K562 (cell line): ENCODE data around the gene EEF2K. TPM values are rescaled to one million over a fixed set of nuclear protein-coding genes. Genes with fewer than 3 reads are reported as not detected.

Experiments used
- ZBTB17 ChIP-seq: fragments of 450-650 bp; formaldehyde crosslinking; IDR thresholded peaks from 2 replicates; pipeline ENCODE4 v1.4.0; 2020; ENCODE audit warnings: mild to moderate bottlenecking
- ZKSCAN1 ChIP-seq: fragments of 150-350 bp; IDR thresholded peaks from 2 replicates; pipeline ENCODE4 v1.6.1; 2016; ENCODE audit warnings: low read depth, low read length
- ZNF589 ChIP-seq: fragments of 200-800 bp; sonication (Bioruptor generic); IDR thresholded peaks from 2 replicates; pipeline ENCODE4 v1.6.1; 2016; ENCODE audit warnings: low read depth, missing genetic modification characterization, missing compliant biosample characterization
- ZNF764 ChIP-seq: fragments of 250-450 bp; sonication (Bioruptor Pico); IDR thresholded peaks from 2 replicates; pipeline ENCODE4 v1.4.0; 2020; ENCODE audit warnings: low read depth, mild to moderate bottlenecking, moderate library complexity
- polyA plus RNA-seq, 8 experiments: library from polyadenylated mRNA; depleted of rRNA in 4 of 8; stranded (reverse) in 5 of 8; unstranded in 3 of 8; fragments of >200 nt; fragmentation: Nextera tagmentation in 2 of 8; fragmentation: Illumina TruSeq in 1 of 8; extraction: Ambion mirVana in 2 of 8; extraction: Trizol in 1 of 8; gene quantifications; 2 replicates each; pipeline versions ENCODE4 v1.2.1 to v1.2.3, GENCODE V29; 2011 to 2014; ENCODE audit warnings: inconsistent platforms in 1 of 8, missing spikeins in 1 of 8
- total RNA-seq, 7 experiments: library from RNA; depleted of rRNA in 6 of 7; stranded (reverse); fragments of >200 nt in 6 of 7; fragmentation: Illumina TruSeq in 2 of 7; extraction: Trizol in 2 of 7; gene quantifications; 2 replicates each; pipeline versions ENCODE4 v1.2.1 to v1.2.3, GENCODE V29; 2011 to 2021; ENCODE audit warnings: low replicate concordance in 1 of 7
- TF ChIP-seq, protein P1 (sequence below): fragments of 450-650 bp; IDR thresholded peaks from 2 replicates; pipeline ENCODE4 v1.6.1; 2018; ENCODE audit not compliant: partially characterized antibody
- TF ChIP-seq, protein P2 (sequence below): fragments of 250-450 bp; sonication (Bioruptor Pico); IDR thresholded peaks from 2 replicates; pipeline ENCODE4 v1.8.0; 2022; ENCODE audit warnings: inconsistent platforms
- TF ChIP-seq, protein P3 (sequence below): fragments of 450-650 bp; IDR thresholded peaks from 2 replicates; pipeline ENCODE4 v1.6.1; 2016; ENCODE audit warnings: low read depth
- TF ChIP-seq, protein P4 (sequence below): fragments of 250-450 bp; sonication (Bioruptor Pico); IDR thresholded peaks from 2 replicates; pipeline ENCODE4 v1.5.0; 2021

EEF2K gene
- total and polyA plus RNA-seq, 9 of the 15 experiments (the other 6 are each of a cell fraction or from before 2014, with no cell fraction given), result 3.0 to 35.2 (median 12.2) TPM

DNA sequence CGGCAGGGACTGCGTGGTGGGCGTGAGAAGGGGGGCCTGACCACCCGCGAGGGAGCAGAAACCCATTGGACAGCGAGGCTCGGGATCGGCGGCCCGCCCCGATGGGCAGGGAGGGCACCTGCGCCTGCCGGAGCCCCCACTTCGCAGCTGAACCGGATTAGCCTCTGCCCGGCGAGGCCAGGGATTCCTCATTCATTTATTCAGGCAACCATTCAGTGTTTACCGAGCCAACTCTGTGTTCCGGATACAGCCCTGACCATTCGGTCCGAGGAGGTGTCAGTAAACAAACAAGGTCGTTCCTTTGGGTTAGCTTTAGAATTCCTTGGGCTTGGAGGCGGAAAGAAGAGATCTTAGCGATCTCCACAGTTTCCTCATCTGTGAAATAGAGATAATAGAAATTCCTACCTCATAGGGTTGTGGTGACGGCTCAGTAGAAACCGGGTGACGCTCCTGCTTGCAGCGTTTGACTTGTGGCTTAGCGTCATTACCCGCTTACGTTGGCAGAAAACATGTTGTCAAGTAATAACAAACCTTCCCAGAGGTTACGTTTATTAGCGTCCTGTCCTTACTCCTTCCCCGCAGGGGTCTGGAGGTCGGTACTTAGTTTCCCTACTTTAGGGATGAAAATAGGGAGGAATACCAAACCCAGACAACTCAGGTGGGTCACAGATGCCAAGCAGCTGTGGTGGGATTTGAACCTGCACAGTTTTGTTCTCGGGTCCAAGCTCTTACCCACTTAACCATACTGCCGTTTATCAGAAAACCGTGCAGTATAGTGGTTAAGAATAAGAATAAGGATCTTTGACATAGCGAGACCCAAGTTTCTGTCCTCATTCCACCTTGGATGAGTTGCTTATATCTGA, 92.0 kb downstream of the EEF2K start (continued):
- TF ChIP-seq, protein P1, sequence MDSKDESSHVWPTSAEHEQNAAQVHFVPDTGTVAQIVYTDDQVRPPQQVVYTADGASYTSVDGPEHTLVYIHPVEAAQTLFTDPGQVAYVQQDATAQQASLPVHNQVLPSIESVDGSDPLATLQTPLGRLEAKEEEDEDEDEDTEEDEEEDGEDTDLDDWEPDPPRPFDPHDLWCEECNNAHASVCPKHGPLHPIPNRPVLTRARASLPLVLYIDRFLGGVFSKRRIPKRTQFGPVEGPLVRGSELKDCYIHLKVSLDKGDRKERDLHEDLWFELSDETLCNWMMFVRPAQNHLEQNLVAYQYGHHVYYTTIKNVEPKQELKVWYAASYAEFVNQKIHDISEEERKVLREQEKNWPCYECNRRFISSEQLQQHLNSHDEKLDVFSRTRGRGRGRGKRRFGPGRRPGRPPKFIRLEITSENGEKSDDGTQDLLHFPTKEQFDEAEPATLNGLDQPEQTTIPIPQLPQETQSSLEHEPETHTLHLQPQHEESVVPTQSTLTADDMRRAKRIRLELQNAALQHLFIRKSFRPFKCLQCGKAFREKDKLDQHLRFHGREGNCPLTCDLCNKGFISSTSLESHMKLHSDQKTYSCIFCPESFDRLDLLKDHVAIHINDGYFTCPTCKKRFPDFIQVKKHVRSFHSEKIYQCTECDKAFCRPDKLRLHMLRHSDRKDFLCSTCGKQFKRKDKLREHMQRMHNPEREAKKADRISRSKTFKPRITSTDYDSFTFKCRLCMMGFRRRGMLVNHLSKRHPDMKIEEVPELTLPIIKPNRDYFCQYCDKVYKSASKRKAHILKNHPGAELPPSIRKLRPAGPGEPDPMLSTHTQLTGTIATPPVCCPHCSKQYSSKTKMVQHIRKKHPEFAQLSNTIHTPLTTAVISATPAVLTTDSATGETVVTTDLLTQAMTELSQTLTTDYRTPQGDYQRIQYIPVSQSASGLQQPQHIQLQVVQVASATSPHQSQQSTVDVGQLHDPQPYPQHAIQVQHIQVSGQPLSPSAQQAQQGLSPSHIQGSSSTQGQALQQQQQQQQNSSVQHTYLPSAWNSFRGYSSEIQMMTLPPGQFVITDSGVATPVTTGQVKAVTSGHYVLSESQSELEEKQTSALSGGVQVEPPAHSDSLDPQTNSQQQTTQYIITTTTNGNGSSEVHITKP, result peak; percentile 10
- TF ChIP-seq, protein P2, sequence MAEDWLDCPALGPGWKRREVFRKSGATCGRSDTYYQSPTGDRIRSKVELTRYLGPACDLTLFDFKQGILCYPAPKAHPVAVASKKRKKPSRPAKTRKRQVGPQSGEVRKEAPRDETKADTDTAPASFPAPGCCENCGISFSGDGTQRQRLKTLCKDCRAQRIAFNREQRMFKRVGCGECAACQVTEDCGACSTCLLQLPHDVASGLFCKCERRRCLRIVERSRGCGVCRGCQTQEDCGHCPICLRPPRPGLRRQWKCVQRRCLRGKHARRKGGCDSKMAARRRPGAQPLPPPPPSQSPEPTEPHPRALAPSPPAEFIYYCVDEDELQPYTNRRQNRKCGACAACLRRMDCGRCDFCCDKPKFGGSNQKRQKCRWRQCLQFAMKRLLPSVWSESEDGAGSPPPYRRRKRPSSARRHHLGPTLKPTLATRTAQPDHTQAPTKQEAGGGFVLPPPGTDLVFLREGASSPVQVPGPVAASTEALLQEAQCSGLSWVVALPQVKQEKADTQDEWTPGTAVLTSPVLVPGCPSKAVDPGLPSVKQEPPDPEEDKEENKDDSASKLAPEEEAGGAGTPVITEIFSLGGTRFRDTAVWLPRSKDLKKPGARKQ (CRISPR knock-in tag), result no peak
- TF ChIP-seq ZNF764 (CRISPR knock-in tag) (peak; percentile 53; the same call in 1 of the 2 replicates), ZKSCAN1 (no peak), ZBTB17 (CRISPR knock-in tag) (0 out of 2 replicates have a peak, but pooled peaks have one; percentile 47), ZNF589 (CRISPR knock-in tag) (0 out of 2 replicates have a peak, but pooled peaks have one; percentile 10)
- TF ChIP-seq, protein P3, sequence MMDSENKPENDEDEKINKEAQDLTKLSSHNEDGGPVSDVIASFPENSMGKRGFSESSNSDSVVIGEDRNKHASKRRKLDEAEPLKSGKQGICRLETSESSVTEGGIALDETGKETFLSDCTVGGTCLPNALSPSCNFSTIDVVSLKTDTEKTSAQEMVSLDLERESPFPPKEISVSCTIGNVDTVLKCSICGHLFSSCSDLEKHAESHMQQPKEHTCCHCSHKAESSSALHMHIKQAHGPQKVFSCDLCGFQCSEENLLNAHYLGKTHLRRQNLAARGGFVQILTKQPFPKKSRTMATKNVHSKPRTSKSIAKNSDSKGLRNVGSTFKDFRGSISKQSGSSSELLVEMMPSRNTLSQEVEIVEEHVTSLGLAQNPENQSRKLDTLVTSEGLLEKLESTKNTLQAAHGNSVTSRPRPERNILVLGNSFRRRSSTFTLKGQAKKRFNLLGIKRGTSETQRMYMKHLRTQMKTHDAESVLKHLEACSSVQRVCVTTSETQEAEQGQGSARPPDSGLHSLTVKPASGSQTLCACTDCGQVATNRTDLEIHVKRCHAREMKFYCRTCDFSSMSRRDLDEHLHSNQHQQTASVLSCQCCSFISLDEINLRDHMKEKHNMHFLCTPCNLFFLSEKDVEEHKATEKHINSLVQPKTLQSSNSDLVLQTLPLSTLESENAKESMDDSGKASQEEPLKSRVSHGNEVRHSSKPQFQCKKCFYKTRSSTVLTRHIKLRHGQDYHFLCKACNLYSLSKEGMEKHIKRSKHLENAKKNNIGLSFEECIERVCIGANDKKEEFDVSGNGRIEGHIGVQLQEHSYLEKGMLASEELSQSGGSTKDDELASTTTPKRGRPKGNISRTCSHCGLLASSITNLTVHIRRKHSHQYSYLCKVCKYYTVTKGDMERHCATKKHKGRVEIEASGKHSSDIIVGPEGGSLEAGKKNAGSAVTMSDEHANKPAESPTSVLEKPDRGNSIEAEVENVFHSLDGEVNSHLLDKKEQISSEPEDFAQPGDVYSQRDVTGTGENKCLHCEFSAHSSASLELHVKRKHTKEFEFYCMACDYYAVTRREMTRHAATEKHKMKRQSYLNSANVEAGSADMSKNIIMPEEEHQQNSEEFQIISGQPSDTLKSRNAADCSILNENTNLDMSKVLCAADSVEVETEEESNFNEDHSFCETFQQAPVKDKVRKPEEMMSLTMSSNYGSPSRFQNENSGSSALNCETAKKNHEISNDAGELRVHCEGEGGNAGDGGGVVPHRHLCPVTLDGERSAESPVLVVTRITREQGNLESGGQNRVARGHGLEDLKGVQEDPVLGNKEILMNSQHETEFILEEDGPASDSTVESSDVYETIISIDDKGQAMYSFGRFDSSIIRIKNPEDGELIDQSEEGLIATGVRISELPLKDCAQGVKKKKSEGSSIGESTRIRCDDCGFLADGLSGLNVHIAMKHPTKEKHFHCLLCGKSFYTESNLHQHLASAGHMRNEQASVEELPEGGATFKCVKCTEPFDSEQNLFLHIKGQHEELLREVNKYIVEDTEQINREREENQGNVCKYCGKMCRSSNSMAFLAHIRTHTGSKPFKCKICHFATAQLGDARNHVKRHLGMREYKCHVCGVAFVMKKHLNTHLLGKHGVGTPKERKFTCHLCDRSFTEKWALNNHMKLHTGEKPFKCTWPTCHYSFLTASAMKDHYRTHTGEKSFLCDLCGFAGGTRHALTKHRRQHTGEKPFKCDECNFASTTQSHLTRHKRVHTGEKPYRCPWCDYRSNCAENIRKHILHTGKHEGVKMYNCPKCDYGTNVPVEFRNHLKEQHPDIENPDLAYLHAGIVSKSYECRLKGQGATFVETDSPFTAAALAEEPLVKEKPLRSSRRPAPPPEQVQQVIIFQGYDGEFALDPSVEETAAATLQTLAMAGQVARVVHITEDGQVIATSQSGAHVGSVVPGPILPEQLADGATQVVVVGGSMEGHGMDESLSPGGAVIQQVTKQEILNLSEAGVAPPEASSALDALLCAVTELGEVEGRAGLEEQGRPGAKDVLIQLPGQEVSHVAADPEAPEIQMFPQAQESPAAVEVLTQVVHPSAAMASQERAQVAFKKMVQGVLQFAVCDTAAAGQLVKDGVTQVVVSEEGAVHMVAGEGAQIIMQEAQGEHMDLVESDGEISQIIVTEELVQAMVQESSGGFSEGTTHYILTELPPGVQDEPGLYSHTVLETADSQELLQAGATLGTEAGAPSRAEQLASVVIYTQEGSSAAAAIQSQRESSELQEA, result peak; percentile 46; the same call in 1 of the 2 replicates
- TF ChIP-seq, protein P4, sequence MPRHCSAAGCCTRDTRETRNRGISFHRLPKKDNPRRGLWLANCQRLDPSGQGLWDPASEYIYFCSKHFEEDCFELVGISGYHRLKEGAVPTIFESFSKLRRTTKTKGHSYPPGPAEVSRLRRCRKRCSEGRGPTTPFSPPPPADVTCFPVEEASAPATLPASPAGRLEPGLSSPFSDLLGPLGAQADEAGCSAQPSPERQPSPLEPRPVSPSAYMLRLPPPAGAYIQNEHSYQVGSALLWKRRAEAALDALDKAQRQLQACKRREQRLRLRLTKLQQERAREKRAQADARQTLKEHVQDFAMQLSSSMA (CRISPR knock-in tag), result peak; percentile 67; the same call in 1 of the 2 replicates
